AG10803 (cell line): ENCODE results near the gene THAP4.
"Not testable (repeated sequence)": the region's sequence is repeated elsewhere in the genome, so short reads cannot be mapped to it uniquely, and the experiment has no call there.

Source experiments
- DNase-seq: peaks from one replicate; pipeline ENCODE4 v3.0.0; 2010; ENCODE audit warnings: low read depth
- H3K4me3 ChIP-seq: 2 replicates; pipeline ENCODE4 v1.5.1; 2011; ENCODE audit warnings: mild to moderate bottlenecking, low read length, control low read depth
- TF ChIP-seq, protein P1 (sequence below): conservative IDR thresholded peaks from 2 replicates; pipeline ENCODE4 v1.5.1; 2011; ENCODE audit warnings: mild to moderate bottlenecking, low read length, control low read depth, inconsistent platforms

THAP4 gene

DNA sequence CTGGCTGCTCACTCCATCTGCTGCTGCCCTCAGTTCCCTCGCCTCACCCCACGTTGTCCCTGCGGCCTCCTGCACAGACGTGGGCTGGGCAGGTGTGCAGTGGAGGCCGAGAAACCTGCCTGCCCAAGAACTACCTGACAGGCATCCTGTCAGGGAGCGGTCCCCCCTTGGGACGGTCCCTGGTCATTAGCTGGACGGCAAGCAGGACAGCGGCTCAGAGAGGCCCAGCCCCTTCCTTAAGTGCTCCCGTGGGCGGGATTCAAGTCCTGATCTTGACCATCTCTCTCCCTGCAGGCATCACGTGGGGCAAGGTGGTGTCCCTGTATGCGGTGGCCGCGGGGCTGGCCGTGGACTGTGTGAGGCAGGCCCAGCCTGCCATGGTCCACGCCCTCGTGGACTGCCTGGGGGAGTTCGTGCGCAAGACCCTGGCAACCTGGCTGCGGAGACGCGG is 67.1 kb downstream of the THAP4 start:
- H3K4me3 ChIP-seq, result no peak overlapping the region
- TF ChIP-seq, protein P1, sequence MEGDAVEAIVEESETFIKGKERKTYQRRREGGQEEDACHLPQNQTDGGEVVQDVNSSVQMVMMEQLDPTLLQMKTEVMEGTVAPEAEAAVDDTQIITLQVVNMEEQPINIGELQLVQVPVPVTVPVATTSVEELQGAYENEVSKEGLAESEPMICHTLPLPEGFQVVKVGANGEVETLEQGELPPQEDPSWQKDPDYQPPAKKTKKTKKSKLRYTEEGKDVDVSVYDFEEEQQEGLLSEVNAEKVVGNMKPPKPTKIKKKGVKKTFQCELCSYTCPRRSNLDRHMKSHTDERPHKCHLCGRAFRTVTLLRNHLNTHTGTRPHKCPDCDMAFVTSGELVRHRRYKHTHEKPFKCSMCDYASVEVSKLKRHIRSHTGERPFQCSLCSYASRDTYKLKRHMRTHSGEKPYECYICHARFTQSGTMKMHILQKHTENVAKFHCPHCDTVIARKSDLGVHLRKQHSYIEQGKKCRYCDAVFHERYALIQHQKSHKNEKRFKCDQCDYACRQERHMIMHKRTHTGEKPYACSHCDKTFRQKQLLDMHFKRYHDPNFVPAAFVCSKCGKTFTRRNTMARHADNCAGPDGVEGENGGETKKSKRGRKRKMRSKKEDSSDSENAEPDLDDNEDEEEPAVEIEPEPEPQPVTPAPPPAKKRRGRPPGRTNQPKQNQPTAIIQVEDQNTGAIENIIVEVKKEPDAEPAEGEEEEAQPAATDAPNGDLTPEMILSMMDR, result no peak
- DNase-seq, result no peak

DNA sequence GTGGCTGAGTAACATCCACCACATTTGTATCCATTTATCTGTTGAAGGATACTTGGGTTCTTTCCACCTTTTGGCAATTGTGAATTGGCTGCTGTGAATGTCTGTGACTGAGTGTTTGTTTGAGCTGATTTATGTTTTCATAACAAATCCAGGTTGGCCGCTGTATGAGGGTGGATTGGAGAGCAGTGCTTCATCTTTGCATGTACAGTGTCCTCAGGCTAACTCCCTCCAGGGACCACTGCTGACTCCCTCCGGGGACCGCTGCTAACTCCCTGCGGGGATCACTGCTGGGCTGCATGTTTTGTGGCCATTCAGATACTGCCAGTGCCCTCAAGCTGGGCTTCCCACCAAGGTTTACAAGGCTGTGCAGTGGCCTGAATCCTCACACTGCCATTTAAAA is 68.2 kb downstream of the THAP4 start:
- no peak for DNase-seq
- no peak overlapping the region for H3K4me3 ChIP-seq
- TF ChIP-seq, protein P1, result no peak

DNA sequence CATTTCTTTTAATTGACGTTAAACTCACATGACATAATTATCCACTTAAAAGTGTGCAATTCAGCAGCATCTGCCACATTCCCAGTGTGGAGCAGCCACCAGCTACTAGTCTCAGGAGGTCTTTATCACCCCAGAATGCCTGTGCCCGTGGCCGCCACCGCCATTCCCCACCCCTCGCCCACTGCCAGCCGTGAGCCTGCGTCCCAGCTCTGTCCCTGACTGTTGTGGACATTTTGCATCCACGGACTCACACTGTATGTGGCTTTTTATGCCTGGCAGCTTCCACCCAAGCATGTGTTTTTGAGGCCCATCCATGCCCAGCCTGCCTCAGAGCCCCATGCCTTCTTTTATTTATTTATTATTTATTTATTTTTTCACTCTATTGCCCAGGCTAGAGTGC is 69.2 kb downstream of the THAP4 start:
- DNase-seq, result no peak
- TF ChIP-seq, protein P1, result no peak
- no peak overlapping the region for H3K4me3 ChIP-seq

DNA sequence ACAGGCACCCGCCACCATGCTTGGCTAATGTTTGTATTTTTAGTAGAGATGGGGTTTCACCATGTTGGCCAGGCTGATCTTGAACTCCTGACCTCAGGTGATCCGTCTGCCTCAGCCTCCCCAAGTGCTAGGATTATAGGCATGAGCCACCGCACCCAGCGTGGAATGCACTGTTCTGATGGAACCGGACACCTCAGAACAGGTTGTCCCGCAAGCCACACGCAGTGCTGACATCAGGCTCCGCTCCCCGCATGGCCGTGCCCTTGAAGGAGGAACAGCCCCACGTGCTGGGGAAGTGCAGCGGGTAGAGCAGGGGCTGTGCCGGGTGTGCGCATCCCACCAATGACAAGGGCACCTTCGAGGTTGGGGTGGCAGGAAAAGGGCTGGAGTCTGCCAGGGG is 69.7 kb downstream of the THAP4 start:
- not testable (repeated sequence) for DNase-seq, H3K4me3 ChIP-seq

DNA sequence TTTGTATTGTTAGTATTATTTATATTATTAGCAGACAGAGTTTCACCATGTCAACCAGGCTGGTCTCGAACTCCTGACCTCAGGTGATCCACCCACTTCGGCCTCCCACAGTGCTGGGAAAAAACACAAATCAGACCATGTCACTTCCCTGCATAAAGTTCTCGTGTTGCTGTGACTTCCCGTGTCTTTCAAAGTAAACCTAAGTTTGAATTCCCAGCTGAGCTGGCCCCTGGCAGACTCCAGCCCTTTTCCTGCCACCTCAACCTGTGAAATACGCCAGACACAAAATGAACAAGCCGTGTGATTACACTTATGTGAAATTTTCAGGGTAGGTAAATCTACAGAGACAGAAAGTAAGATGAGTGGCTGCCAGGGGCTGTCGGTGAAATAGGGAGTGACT is 70.5 kb downstream of the THAP4 start:
- no peak overlapping the region for H3K4me3 ChIP-seq
- DNase-seq, result no peak
- TF ChIP-seq, protein P1, result no peak

DNA sequence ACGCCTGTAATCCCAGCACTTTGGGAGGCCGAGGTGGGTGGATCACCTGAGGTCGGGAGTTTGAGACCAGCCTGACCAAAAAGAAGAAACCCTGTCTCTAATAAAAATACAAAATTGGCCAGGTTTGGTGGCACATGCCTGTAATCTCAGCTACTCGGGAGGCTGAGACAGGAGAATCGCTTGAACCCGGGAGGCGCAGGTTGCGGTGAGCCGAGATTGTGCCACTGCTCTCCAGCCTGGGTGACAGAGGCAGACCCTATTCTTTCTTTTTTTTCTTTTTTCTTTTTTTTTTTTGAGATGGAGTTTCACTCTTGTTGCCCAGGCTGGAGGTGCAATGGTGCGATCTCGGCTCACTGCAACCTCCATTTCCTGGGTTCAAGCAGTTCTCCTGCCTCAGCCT is 70.9 kb downstream of the THAP4 start:
- H3K4me3 ChIP-seq, DNase-seq: not testable (repeated sequence)

DNA sequence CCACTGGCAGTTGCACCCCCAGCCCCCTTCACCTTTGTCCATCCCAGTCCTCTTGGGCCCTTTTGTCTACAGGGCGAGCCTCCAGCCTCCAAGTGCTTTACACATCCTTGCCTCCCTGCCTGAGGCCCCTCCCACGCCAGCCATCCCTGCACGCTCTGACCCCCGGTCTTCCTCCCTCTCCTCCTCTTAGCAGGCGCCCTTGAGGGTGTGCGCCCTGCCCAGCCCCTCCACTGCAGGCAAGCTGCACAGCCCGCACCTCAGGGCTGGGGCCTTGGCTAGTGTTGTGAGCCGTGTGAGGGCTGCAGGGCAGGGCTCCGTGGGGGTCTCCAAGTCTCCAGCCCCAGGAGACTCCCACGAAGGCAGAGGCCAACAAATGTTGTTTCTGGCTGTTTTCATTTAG is 71.5 kb downstream of the THAP4 start:
- TF ChIP-seq, protein P1, result no peak
- H3K4me3 ChIP-seq, result no peak overlapping the region
- no peak for DNase-seq

DNA sequence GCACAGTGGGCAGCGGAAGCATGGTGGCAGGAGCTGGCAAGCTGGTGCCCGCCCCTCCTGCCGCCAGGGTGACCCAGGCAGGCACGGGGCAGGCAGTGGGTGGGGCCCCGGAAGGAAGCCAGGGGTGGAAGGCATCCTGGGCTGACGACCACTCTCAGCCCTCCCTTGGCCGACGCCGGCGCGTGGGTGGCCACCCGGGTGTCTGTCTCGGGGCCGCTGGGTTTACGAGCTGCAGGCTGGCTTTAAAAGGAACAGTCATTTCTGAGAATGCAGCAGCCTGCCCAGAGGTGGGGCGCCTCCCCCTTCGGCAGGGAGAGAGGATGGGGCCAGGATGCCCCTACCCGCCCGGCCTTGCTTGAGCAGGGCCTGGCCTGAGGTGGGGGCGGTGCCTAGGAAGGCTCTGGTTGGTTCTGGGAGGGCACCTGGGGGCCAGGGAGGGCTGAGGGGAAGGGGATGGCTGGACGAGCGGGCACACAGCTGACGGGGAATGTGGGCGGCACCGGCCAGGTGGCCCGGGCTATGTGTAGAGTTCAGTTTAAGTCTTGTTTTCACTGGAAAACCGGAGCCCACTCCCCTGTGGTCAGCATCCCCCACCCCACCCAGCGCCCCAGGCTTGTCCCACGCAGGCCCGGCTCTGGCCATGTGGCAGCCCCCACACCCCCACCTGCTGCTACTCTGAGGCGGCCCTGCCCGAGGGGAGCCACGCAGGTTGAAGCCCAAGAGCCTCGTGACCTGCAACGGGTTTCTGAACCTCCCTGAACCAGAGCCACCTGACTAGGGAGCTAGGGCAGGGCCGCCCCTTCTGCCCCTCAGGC is 72.2 kb downstream of the THAP4 start:
- TF ChIP-seq, protein P1, result no peak
- no peak for DNase-seq
- H3K4me3 ChIP-seq, result no peak overlapping the region
